ENCODE results near the gene SPTLC3.

Gene SPTLC3

GRCh38 chr20:13028001-13028400, 19.2 kb downstream of the SPTLC3 start:
- H3K9me3 ChIP-seq (ENCODE audit: control insufficient read depth, low read length) = no peaks in the 10 kb centered on the region
- no peak overlapping the region for H3K4me3 ChIP-seq (ENCODE audit: insufficient read depth, low read depth, low read length, poor library complexity, severe bottlenecking)
- H3K27me3 ChIP-seq (replicated peaks; ENCODE audit: control insufficient read depth, insufficient read depth, low read length, poor library complexity, severe bottlenecking) = no peaks in the 10 kb centered on the region
- no peak overlapping the region for H3K27ac ChIP-seq (ENCODE audit: insufficient read depth, low read length, poor library complexity, severe bottlenecking)
- no peaks in the 10 kb centered on the region for H3K4me1 ChIP-seq (ENCODE audit: control insufficient read depth, insufficient read depth, low read length, poor library complexity, severe bottlenecking)
- no peak for DNase-seq
- H3K36me3 ChIP-seq (ENCODE audit: control insufficient read depth, insufficient read depth, low read length) = no peaks in the 10 kb centered on the region

- Histone ChIP-seq H3K36me3 (ENCODE audit: control insufficient read depth, insufficient read depth, low read length) (no peaks in the 10 kb centered on the region), H3K4me1 (ENCODE audit: control insufficient read depth, insufficient read depth, low read length, poor library complexity, severe bottlenecking) (no peaks in the 10 kb centered on the region), H3K4me3 (ENCODE audit: insufficient read depth, low read depth, low read length, poor library complexity, severe bottlenecking) (no peak overlapping the region), H3K9me3 (ENCODE audit: control insufficient read depth, low read length) (no peaks in the 10 kb centered on the region), H3K27ac (ENCODE audit: insufficient read depth, low read length, poor library complexity, severe bottlenecking) (no peak overlapping the region), H3K27me3 (replicated peaks; ENCODE audit: control insufficient read depth, insufficient read depth, low read length, poor library complexity, severe bottlenecking) (no peaks in the 10 kb centered on the region)
- DNase-seq = no peak
These were observed 19.9 kb downstream of the SPTLC3 start for GRCh38 chr20:13028673-13029072.

GRCh38 chr20:13029687-13030375, 21.1 kb downstream of the SPTLC3 start:
- H3K4me3 ChIP-seq (ENCODE audit: insufficient read depth, low read depth, low read length, poor library complexity, severe bottlenecking) = no peak overlapping the region
- no peaks in the 10 kb centered on the region for H3K4me1 ChIP-seq (ENCODE audit: control insufficient read depth, insufficient read depth, low read length, poor library complexity, severe bottlenecking)
- H3K27me3 ChIP-seq (replicated peaks; ENCODE audit: control insufficient read depth, insufficient read depth, low read length, poor library complexity, severe bottlenecking) = no peaks in the 10 kb centered on the region
- no peak for DNase-seq
- H3K27ac ChIP-seq (ENCODE audit: insufficient read depth, low read length, poor library complexity, severe bottlenecking) = no peak overlapping the region
- H3K9me3 ChIP-seq (ENCODE audit: control insufficient read depth, low read length) = no peaks in the 10 kb centered on the region
- H3K36me3 ChIP-seq (ENCODE audit: control insufficient read depth, insufficient read depth, low read length) = no peaks in the 10 kb centered on the region

GRCh38 chr20:13031751-13032150, 23.0 kb downstream of the SPTLC3 start:
- no peak overlapping the region for H3K4me3 ChIP-seq (ENCODE audit: insufficient read depth, low read depth, low read length, poor library complexity, severe bottlenecking)
- H3K27ac ChIP-seq (ENCODE audit: insufficient read depth, low read length, poor library complexity, severe bottlenecking) = no peak overlapping the region
- no peak for DNase-seq
- no peaks in the 10 kb centered on the region for H3K9me3 ChIP-seq (ENCODE audit: control insufficient read depth, low read length)
- no peaks in the 10 kb centered on the region for H3K4me1 ChIP-seq (ENCODE audit: control insufficient read depth, insufficient read depth, low read length, poor library complexity, severe bottlenecking)
- H3K36me3 ChIP-seq (ENCODE audit: control insufficient read depth, insufficient read depth, low read length) = no peaks in the 10 kb centered on the region
- H3K27me3 ChIP-seq (replicated peaks; ENCODE audit: control insufficient read depth, insufficient read depth, low read length, poor library complexity, severe bottlenecking) = no peaks in the 10 kb centered on the region

- no peaks in the 10 kb centered on the region for H3K27me3 ChIP-seq (replicated peaks; ENCODE audit: control insufficient read depth, insufficient read depth, low read length, poor library complexity, severe bottlenecking)
- no peaks in the 10 kb centered on the region for H3K36me3 ChIP-seq (ENCODE audit: control insufficient read depth, insufficient read depth, low read length)
- no peaks in the 10 kb centered on the region for H3K9me3 ChIP-seq (ENCODE audit: control insufficient read depth, low read length)
- DNase-seq = no peak
- no peak overlapping the region for H3K4me3 ChIP-seq (ENCODE audit: insufficient read depth, low read depth, low read length, poor library complexity, severe bottlenecking)
- no peaks in the 10 kb centered on the region for H3K4me1 ChIP-seq (ENCODE audit: control insufficient read depth, insufficient read depth, low read length, poor library complexity, severe bottlenecking)
- H3K27ac ChIP-seq (ENCODE audit: insufficient read depth, low read length, poor library complexity, severe bottlenecking) = no peak overlapping the region
These were observed 25.3 kb downstream of the SPTLC3 start for GRCh38 chr20:13034115-13034514.

- no peak overlapping the region for H3K4me3 ChIP-seq (ENCODE audit: insufficient read depth, low read depth, low read length, poor library complexity, severe bottlenecking)
- no peak for DNase-seq
- no peaks in the 10 kb centered on the region for H3K4me1 ChIP-seq (ENCODE audit: control insufficient read depth, insufficient read depth, low read length, poor library complexity, severe bottlenecking)
- no peaks in the 10 kb centered on the region for H3K9me3 ChIP-seq (ENCODE audit: control insufficient read depth, low read length)
- no peak overlapping the region for H3K27ac ChIP-seq (ENCODE audit: insufficient read depth, low read length, poor library complexity, severe bottlenecking)
- no peaks in the 10 kb centered on the region for H3K36me3 ChIP-seq (ENCODE audit: control insufficient read depth, insufficient read depth, low read length)
- no peaks in the 10 kb centered on the region for H3K27me3 ChIP-seq (replicated peaks; ENCODE audit: control insufficient read depth, insufficient read depth, low read length, poor library complexity, severe bottlenecking)
These were observed 26.2 kb downstream of the SPTLC3 start for GRCh38 chr20:13034936-13035335.

GRCh38 chr20:13035399-13036152, 26.8 kb downstream of the SPTLC3 start:
- Histone ChIP-seq H3K36me3 (ENCODE audit: control insufficient read depth, insufficient read depth, low read length) (no peaks in the 10 kb centered on the region), H3K4me1 (ENCODE audit: control insufficient read depth, insufficient read depth, low read length, poor library complexity, severe bottlenecking) (no peaks in the 10 kb centered on the region), H3K27me3 (replicated peaks; ENCODE audit: control insufficient read depth, insufficient read depth, low read length, poor library complexity, severe bottlenecking) (no peaks in the 10 kb centered on the region), H3K4me3 (ENCODE audit: insufficient read depth, low read depth, low read length, poor library complexity, severe bottlenecking) (no peak overlapping the region), H3K9me3 (ENCODE audit: control insufficient read depth, low read length) (no peaks in the 10 kb centered on the region), H3K27ac (ENCODE audit: insufficient read depth, low read length, poor library complexity, severe bottlenecking) (no peak overlapping the region)
- no peak for DNase-seq

GRCh38 chr20:13037727-13038126, 29.0 kb downstream of the SPTLC3 start:
- H3K4me1 ChIP-seq (ENCODE audit: control insufficient read depth, insufficient read depth, low read length, poor library complexity, severe bottlenecking) = no peaks in the 10 kb centered on the region
- H3K27ac ChIP-seq (ENCODE audit: insufficient read depth, low read length, poor library complexity, severe bottlenecking) = no peak overlapping the region
- no peak for DNase-seq
- no peaks in the 10 kb centered on the region for H3K36me3 ChIP-seq (ENCODE audit: control insufficient read depth, insufficient read depth, low read length)
- H3K4me3 ChIP-seq (ENCODE audit: insufficient read depth, low read depth, low read length, poor library complexity, severe bottlenecking) = no peak overlapping the region
- H3K9me3 ChIP-seq (ENCODE audit: control insufficient read depth, low read length) = no peaks in the 10 kb centered on the region
- H3K27me3 ChIP-seq (replicated peaks; ENCODE audit: control insufficient read depth, insufficient read depth, low read length, poor library complexity, severe bottlenecking) = no peaks in the 10 kb centered on the region

GRCh38 chr20:13041574-13042457, 33.0 kb downstream of the SPTLC3 start:
- H3K4me1 ChIP-seq (ENCODE audit: control insufficient read depth, insufficient read depth, low read length, poor library complexity, severe bottlenecking) = no peaks in the 10 kb centered on the region
- no peak for DNase-seq
- H3K27me3 ChIP-seq (replicated peaks; ENCODE audit: control insufficient read depth, insufficient read depth, low read length, poor library complexity, severe bottlenecking) = no peaks in the 10 kb centered on the region
- no peaks in the 10 kb centered on the region for H3K36me3 ChIP-seq (ENCODE audit: control insufficient read depth, insufficient read depth, low read length)
- H3K4me3 ChIP-seq (ENCODE audit: insufficient read depth, low read depth, low read length, poor library complexity, severe bottlenecking) = no peak overlapping the region
- no peaks in the 10 kb centered on the region for H3K9me3 ChIP-seq (ENCODE audit: control insufficient read depth, low read length)
- H3K27ac ChIP-seq (ENCODE audit: insufficient read depth, low read length, poor library complexity, severe bottlenecking) = no peak overlapping the region

- H3K36me3 ChIP-seq (ENCODE audit: control insufficient read depth, insufficient read depth, low read length) = no peaks in the 10 kb centered on the region
- H3K27me3 ChIP-seq (replicated peaks; ENCODE audit: control insufficient read depth, insufficient read depth, low read length, poor library complexity, severe bottlenecking) = no peaks in the 10 kb centered on the region
- no peaks in the 10 kb centered on the region for H3K4me1 ChIP-seq (ENCODE audit: control insufficient read depth, insufficient read depth, low read length, poor library complexity, severe bottlenecking)
- no peaks in the 10 kb centered on the region for H3K9me3 ChIP-seq (ENCODE audit: control insufficient read depth, low read length)
- H3K27ac ChIP-seq (ENCODE audit: insufficient read depth, low read length, poor library complexity, severe bottlenecking) = no peak overlapping the region
- H3K4me3 ChIP-seq (ENCODE audit: insufficient read depth, low read depth, low read length, poor library complexity, severe bottlenecking) = no peak overlapping the region
- DNase-seq = no peak
These were observed 33.7 kb downstream of the SPTLC3 start for GRCh38 chr20:13042458-13042794.

Measured in effector memory CD4-positive, alpha-beta T cell (primary cell).